HepG2 (cell line): Measurements from ENCODE around the gene POLA2. TPM values are rescaled to one million over a fixed set of nuclear protein-coding genes. Genes with fewer than 3 reads are reported as not detected.

Source experiments
- AHR ChIP-seq: IDR thresholded peaks from 2 replicates; pipeline ENCODE4 v1.6.1; 2018; ENCODE audit warnings: missing genetic modification reagents, missing compliant biosample characterization
- ARID4A ChIP-seq: sonication (generic); formaldehyde crosslinking; IDR thresholded peaks from 2 replicates; pipeline ENCODE4 v1.5.0; 2020; ENCODE audit warnings: mild to moderate bottlenecking, missing genetic modification reagents, borderline replicate concordance
- DR1 ChIP-seq: sonication (generic); formaldehyde crosslinking; IDR thresholded peaks from 2 replicates; pipeline ENCODE4 v1.8.0; 2021; ENCODE audit warnings: mild to moderate bottlenecking, missing genetic modification reagents, inconsistent platforms
- E2F2 ChIP-seq: sonication (generic); formaldehyde crosslinking; IDR thresholded peaks from 2 replicates; pipeline ENCODE4 v1.4.0; 2020; ENCODE audit warnings: missing genetic modification reagents, borderline replicate concordance
- FOSL1 ChIP-seq: sonication (generic); formaldehyde crosslinking; IDR thresholded peaks from 2 replicates; pipeline ENCODE4 v1.9.0; 2021; ENCODE audit warnings: missing genetic modification reagents, borderline replicate concordance
- HBP1 ChIP-seq: IDR thresholded peaks from 2 replicates; pipeline ENCODE4 v1.6.1; 2016; ENCODE audit warnings: low read depth, control low read depth
- HNRNPLL ChIP-seq: fragments of 200-400 bp; formaldehyde crosslinking; IDR thresholded peaks from 2 replicates; pipeline ENCODE4 v1.6.1; 2017; ENCODE audit warnings: mild to moderate bottlenecking, low read depth, low read length; ENCODE audit not compliant: poor library complexity, severe bottlenecking
- LCORL ChIP-seq, 2 experiments: fragments of 450-650 bp in 1 of 2; sonication (generic) in 1 of 2; formaldehyde crosslinking in 1 of 2; IDR thresholded peaks; 2 replicates each; pipeline versions ENCODE4 v1.5.0 to v1.6.1; 2017 to 2020; ENCODE audit warnings: antibody characterized with exemption in 1 of 2, missing genetic modification reagents in 1 of 2
- MAX ChIP-seq: IDR thresholded peaks from 2 replicates; pipeline ENCODE4 v1.6.1; 2012; ENCODE audit warnings: inconsistent platforms
- MAZ ChIP-seq, 2 experiments: sonication (generic) in 1 of 2; formaldehyde crosslinking in 1 of 2; IDR thresholded peaks; 2 replicates each; pipeline versions ENCODE4 v1.5.0 to v1.6.1; 2012 to 2020; ENCODE audit warnings: low read depth in 2 of 2, mild to moderate bottlenecking in 2 of 2, borderline replicate concordance in 1 of 2, improper control_type of control experiment in 1 of 2, low read length in 1 of 2, missing genetic modification reagents in 1 of 2, moderate library complexity in 1 of 2
- PAWR ChIP-seq: sonication (generic); formaldehyde crosslinking; IDR thresholded peaks from 2 replicates; pipeline ENCODE4 v1.4.0; 2020; ENCODE audit warnings: missing genetic modification reagents, mild to moderate bottlenecking, borderline replicate concordance
- SAP130 ChIP-seq: IDR thresholded peaks from 2 replicates; pipeline ENCODE4 v1.6.1; 2016; ENCODE audit warnings: low read depth
- SNAI1 ChIP-seq: sonication (generic); formaldehyde crosslinking; IDR thresholded peaks from 2 replicates; pipeline ENCODE4 v1.5.0; 2020; ENCODE audit warnings: mild to moderate bottlenecking, missing genetic modification reagents, borderline replicate concordance
- ZFP91 ChIP-seq: sonication (generic); formaldehyde crosslinking; IDR thresholded peaks from 2 replicates; pipeline ENCODE4 v1.9.0; 2022; ENCODE audit warnings: missing genetic modification reagents, mild to moderate bottlenecking, borderline replicate concordance
- ZNF260 ChIP-seq: sonication (generic); formaldehyde crosslinking; IDR thresholded peaks from 2 replicates; pipeline ENCODE4 v1.4.0; 2020; ENCODE audit warnings: missing genetic modification reagents, low read depth, mild to moderate bottlenecking, borderline replicate concordance
- ZNF430 ChIP-seq: sonication (generic); formaldehyde crosslinking; IDR thresholded peaks from 2 replicates; pipeline ENCODE4 v1.9.0; 2021; ENCODE audit warnings: mild to moderate bottlenecking, missing genetic modification reagents
- ZNF567 ChIP-seq: sonication (generic); formaldehyde crosslinking; IDR thresholded peaks from 2 replicates; pipeline ENCODE4 v1.8.1; 2023; ENCODE audit warnings: mild to moderate bottlenecking, missing genetic modification reagents, borderline replicate concordance
- ZNF761 ChIP-seq: sonication (generic); formaldehyde crosslinking; conservative IDR thresholded peaks from 2 replicates; pipeline ENCODE4 v1.4.0; 2020; ENCODE audit warnings: mild to moderate bottlenecking, missing genetic modification reagents
- polyA plus RNA-seq, 8 experiments: library from polyadenylated mRNA; depleted of rRNA in 3 of 8; stranded (reverse) in 7 of 8; unstranded in 1 of 8; fragments of >200 nt; fragmentation: Illumina TruSeq in 4 of 8; extraction: Trizol in 4 of 8; gene quantifications; 2 replicates each; pipeline versions ENCODE4 v1.2.1 to v1.2.3, GENCODE V29; 2011 to 2016; ENCODE audit warnings: low read depth in 4 of 8, missing spikeins in 1 of 8, mixed read lengths in 1 of 8; ENCODE audit not compliant: insufficient read depth in 1 of 8
- total RNA-seq, 5 experiments: library from RNA; depleted of rRNA; stranded (reverse); fragments of >200 nt; fragmentation: Illumina TruSeq; extraction: Trizol; gene quantifications; 2 replicates each; pipeline ENCODE4 v1.2.3, GENCODE V29; 2016; ENCODE audit warnings: low read depth in 1 of 5

The POLA2 gene
- total and polyA plus RNA-seq, 2 of the 13 experiments (the other 11 are each of a cell fraction or from before 2014, with no cell fraction given): 9.7 to 15.6 TPM

- no peak; the same call in 1 of the 2 replicates for TF ChIP-seq ZNF430
- no peak; the same call in 1 of the 2 replicates for TF ChIP-seq ZNF567 (CRISPR knock-in tag)
- TF ChIP-seq SNAI1 (CRISPR knock-in tag): 0 out of 2 replicates have a peak, but pooled peaks have one; percentile 49
- TF ChIP-seq MAX: peak; percentile 31; the same call in 1 of the 2 replicates
- peak; percentile 75 for TF ChIP-seq SAP130 (CRISPR knock-in tag)
- TF ChIP-seq E2F2: 0 out of 2 replicates have a peak, but pooled peaks have one; percentile 44
- no peak; the same call in 1 of the 2 replicates for TF ChIP-seq DR1 (CRISPR knock-in tag)
- no peak for TF ChIP-seq MAZ (IDR thresholded peaks at IDR 0.05; ENCODE audit: borderline replicate concordance, low read depth, low read length)
- peak; percentile 66 for TF ChIP-seq MAZ (CRISPR knock-in tag; IDR thresholded peaks at IDR 0.05; ENCODE audit: low read depth)
- TF ChIP-seq FOSL1 (CRISPR knock-in tag): no peak
- peak; percentile 36; the same call in 1 of the 2 replicates for TF ChIP-seq ARID4A
- no peak for TF ChIP-seq ZNF761 (CRISPR knock-in tag)
- TF ChIP-seq LCORL (IDR thresholded peaks at IDR 0.05): no peak
- no peak for TF ChIP-seq LCORL (CRISPR knock-in tag; IDR thresholded peaks at IDR 0.05)
- no peak for TF ChIP-seq ZFP91 (CRISPR knock-in tag)
- TF ChIP-seq HBP1: no peak
- peak; percentile 68 for TF ChIP-seq HNRNPLL
- TF ChIP-seq PAWR (CRISPR knock-in tag): no peak
- TF ChIP-seq AHR: 0 out of 2 replicates have a peak, but pooled peaks have one; percentile 3
- no peak for TF ChIP-seq ZNF260 (CRISPR knock-in tag)
Measured at GRCh38 chr11:65314501-65315203, 52.9 kb downstream of the POLA2 start, which contains the start of gene CDC42EP2 (continued).
